ENCODE data around the gene FCN2.

FCN2 gene

GRCh38 chr9:134935056-134935640 lies 54.5 kb downstream of the FCN2 start:
- DNase-seq = no peak

- DNase-seq = no peak
Observed at GRCh38 chr9:134935701-134936345, 55.2 kb downstream of the FCN2 start.

- DNase-seq = no peak
Observed at GRCh38 chr9:134936346-134937163, 55.9 kb downstream of the FCN2 start.
